ENCODE measurements around the gene RNF207.
A peak's percentile ranks its signal among the peaks of the same experiment; 100 is the strongest.

RNF207 gene, protein sequence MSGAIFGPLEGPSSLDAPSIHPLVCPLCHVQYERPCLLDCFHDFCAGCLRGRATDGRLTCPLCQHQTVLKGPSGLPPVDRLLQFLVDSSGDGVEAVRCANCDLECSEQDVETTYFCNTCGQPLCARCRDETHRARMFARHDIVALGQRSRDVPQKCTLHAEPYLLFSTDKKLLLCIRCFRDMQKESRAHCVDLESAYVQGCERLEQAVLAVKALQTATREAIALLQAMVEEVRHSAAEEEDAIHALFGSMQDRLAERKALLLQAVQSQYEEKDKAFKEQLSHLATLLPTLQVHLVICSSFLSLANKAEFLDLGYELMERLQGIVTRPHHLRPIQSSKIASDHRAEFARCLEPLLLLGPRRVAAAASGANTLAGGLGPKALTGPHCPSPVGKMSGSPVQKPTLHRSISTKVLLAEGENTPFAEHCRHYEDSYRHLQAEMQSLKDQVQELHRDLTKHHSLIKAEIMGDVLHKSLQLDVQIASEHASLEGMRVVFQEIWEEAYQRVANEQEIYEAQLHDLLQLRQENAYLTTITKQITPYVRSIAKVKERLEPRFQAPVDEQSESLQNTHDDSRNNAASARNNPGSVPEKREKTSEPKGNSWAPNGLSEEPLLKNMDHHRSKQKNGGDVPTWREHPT

DNA sequence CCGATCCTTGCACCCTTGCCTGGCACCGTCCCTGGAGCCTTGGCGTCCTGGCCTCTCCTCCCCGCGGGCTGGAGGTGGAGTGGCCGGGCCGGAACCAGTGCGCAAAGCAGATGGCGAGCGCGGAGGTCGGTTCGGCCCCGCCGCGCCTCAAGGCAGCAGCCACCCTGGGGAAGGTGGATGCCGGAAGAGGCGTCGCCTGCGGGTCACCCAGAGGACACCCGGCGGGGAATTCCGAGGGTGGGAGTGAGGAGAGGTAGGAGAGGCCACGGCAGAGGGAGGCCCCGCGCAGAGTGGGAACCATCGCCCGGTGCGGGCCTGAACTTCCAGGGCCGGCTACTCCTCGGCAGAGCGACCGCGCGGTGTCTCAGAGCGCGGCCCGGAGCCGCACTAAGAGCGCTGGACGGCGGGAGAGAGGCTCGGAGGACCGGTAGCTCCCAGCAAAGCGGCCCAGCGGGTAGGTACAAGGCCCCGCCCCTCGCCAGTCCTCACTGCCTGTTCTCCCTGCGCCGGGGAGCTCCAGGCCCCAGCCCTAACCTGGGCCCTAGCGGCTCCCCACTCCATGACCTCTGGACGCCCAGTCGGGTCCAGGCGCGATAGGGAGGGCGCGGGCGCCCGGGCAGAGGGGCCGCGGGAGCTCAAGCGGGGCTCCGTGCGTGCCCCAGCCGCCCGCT, at the start of gene RNF207:
Gene RNF207 (plus strand): TSS at position 271 of the 671 bp plus-strand sequence. CDS start 417 bp downstream, outside the sequence.
- DNase-seq (ENCODE audit: low spot score): peak; percentile 81

DNA sequence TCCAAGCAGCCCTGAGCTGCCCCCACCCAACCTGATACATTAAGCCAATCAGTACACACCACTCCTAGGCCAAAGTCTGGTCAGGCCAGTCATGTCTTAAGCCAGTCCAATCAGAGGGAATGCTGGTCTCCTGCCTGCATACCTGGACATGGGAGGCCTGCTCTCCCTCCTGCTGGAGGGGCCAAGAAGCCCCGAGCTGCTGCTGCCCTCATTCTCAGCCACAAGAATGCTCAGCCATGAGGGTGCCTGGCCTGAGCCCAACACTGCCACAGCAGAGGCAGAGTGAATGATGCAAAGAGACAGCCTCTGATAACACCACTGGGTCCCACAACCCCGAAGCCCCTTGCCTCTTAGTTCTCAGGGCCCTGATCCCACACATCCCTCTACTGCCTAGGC, 48.8 kb upstream of the RNF207 start:
- no peak for DNase-seq (ENCODE audit: low spot score)

DNA sequence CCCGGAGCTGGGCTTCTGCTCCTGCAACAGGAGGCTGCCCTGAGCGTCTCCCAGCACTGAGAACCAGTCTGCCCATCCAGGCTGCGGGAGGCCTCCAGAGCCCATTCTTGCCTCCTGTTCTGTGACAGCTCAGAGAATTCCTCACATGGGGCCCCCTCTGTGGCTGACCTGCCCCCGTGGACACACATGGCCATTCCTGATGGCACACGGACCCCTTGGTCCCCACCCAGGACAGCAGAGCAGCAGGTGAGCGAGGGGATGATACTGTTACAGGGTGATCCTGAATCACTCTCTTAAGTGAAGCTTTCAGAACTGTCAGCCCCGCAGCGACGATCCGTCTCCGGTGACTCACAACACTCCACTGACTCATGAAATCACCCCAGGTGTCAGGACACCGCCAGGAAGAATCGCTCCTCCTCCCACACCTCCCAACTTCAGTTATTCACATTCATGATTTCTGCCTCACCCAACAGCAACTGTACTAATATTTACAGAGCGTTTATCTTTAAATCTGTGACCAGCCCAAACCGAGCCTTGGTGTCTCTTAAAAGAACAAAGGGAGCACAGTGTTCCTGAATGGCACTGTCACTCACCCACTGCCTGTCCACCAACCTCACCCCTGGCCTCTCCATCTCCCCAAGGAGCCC, 48.3 kb upstream of the RNF207 start:
- DNase-seq (ENCODE audit: low spot score): peak; percentile 80

DNA sequence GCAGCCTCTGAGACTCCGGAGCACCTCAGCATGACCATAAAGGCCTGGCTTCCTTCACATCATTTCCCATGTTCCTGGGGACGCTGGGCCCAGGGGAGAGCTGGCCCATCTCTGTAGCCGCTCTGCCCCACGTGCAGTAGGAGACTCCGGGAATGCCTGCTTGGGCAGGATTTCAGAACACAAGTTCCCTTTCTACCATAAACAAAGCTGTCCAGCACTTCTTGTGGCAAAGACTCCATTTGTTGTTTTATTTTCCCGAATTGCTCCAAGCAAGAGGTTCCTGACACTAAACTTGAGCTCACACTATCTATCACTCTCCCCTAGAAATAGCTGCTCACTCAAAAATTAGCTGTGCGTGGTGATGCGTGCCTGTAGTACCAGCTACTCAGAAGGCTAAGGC, 47.7 kb upstream of the RNF207 start:
- DNase-seq (ENCODE audit: low spot score): no peak

DNA sequence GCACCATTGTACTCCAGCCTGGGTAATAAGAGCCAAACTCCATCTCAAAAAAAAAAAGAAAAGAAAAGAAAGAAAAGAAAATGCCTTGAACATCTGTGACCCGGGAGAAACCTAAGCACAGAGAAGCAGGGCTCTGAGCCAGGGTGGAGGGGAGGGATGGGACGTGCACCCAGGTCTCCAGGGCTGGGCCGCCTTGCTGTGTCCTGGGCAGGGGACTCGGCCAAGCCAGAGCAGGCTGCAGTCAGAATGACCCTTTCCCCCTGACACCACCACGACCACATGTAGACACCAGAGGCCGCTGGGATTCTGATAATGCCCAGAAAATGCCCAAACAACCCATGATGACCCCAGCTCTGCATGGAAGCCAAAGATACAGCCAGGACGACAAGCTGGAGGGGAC, 43.6 kb upstream of the RNF207 start:
- DNase-seq (ENCODE audit: low spot score): no peak

DNA sequence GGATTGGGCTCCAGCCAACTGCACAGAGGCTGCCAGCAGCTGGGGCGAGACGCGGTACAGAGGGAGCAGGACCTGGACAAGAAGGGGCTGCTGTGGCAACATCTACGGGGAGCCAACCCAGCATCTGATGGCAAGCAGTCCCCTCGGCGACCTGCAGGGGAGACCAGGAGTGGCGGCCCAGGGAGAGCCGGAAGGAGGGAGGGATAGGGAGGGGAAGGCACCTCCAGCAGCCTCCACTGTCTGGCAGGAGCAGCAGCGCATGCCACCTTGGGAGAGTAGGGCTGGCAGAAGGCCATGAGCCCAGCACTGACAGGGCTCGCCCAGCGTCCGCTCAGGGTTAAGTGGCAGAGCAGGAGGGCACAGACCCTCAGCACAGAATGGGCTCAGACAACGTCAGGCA, 43.1 kb upstream of the RNF207 start:
- no peak for DNase-seq (ENCODE audit: low spot score)

DNA sequence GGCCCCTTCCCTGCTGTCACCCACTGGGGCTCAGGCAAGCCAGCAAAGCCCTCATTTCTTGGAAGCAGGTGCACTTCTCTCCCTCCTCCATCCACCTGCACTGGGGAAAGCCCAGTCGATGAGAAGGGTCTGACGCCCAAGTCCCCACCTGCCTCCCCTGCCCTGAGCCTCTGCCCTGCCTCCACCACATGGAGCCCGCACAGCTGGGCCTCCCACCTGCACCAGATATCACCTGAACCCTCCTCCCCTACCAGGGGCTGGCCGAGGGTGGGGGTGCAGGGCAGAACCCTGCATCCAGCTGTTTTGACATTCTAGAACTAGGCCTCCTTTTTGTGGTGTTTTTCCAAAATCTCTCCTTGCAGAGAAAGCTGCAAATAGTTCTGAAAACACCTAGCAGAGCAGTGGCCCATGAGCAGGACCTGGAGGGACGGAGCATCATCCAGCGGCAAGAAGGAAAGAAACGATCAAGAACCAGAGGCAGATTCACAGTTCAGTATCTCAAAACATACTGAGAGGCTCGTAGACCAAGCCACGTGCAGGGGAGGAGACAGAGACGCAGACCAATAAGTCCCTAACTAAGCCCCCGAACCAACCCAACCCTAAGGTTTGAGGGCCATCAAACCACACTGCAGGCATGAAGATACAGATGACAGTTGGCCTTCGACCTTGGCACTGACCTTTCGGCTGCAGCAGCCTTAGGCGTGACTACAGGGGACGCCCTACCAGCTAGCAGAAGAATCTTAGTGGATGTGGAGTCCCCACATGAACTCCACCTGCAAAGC, 42.5 kb upstream of the RNF207 start:
- no peak for DNase-seq (ENCODE audit: low spot score)

DNA sequence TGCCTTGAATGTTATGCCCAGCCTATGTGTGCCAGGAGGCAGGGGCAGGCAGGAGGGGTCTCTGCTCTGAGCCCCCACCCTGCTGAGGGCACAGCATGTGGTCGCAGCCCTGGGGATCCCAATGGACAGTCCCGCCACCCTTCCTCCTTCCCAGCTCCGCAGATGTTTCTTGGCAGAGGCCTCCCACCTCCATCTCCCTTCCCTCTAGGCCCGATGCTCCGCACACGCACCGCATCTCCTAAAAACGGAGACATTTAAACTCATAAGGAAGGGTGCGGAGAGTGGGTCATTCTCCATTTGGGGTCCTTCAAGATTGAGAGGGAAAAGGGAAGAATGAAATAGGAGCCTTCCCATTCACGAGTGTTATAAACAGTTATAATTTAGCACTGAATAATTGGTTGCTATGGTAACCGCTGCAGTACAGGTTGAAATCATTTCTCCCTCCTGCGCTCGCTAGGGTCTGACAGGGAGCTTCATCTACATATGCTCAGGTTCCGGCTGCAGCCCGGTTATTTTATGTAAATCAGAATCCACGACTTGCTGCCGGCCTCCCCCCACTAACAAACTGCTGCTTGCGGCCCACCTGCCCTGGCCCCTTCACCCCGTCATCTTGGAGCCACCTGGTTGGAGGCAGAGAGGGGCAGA, 41.8 kb upstream of the RNF207 start:
- no peak for DNase-seq (ENCODE audit: low spot score)

DNA sequence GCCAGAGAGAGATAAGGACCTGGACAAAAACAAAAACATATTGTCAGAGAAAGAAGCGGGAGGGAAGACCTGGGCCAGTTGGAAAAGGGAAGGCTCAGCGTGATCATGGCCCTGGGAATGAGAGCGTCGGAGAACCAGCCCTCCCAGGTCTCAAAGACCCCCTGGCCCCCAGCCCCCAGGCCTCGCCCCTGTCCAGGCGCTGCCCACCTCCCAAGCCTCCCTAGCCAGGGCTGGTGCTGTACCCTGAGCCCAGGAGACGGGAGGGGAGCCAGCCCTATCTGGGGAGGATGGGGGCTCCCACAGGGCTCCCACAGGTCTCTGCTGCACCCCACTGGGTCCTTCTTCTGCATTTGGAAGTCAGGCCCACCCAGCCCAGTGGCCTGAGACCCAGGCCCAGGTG, 40.9 kb upstream of the RNF207 start:
- no peak for DNase-seq (ENCODE audit: low spot score)

DNA sequence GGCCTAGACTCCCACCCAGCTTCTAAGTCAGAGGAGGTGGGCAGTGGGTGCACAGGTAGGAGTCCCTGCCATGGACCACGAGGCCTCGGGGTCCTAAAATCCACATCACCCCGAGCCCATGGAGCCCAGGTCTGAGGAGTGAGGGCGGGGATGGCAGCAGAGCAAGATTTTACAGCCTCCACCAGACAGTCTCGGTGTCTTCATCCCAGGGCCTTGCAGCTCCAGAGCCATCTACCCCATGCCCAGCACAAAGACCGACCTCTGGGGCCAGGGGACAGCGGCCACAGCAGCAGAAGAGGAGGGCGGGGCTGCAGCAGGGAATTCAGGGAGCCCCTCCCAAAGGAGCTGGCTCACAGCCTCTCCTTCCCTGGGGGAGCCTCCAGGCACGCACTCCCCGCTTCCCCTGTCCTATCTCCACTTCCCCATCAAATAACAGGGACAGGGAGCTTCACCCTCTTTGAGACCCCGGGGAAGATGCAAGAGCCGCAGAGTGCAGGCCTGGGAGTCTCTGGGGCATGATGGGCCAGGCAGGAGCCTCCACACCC, 40.4 kb upstream of the RNF207 start:
- DNase-seq (ENCODE audit: low spot score): no peak

DNA sequence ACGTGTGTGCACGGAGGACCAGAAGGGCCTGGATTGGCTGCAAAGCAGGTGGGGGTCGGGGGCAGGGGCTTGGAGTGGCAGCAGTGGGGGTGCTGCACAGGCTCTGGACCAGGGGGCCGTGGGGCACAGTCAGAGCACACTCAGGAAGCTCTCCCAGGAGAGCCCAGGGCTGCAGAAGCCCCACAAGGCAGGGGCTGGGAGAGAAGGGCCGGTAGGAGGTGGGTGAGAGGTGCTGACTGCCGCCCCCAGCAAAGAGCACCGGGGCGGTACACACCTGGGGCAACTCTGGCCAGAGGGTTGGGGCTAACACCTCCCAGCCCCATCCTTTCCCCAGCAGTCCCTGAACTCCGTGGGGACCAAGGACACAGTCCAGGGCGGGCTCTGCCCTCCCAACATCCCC, 39.7 kb upstream of the RNF207 start:
- DNase-seq (ENCODE audit: low spot score): no peak

DNA sequence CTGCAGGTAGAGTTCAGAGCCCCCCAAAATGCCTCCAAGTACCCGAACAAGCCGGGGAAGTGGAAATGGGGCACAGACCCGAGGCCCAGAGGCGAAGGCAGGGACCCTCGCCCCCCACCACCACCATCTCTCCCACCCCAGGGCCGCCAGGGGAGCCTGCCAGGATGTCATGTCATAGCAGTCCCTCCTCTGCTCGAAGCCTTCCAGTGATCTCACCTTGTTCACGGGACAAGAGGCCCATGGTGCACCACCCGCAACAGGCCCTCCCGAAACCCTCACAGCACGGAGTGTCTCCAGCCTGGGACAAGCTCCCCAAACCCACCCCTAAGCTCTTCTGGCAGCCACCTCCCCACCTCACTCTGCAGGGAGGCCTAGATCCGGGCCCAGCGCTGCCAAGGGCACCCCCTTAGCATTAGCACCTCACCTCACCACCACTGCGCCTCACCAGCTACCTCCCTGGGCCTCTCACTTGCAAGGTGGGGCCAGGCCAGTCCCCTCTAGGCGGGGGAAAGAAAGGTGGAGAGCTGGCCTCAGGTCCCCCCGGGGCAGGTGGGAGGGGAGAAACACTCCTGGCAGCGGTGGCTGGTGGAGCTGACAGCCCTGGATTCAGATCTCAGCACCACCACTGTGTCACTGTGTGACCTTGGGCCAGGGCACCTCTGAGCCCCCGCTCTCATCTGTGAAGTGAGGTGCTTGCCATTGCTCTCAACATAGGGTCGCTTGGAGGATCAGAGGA, 39.1 kb upstream of the RNF207 start:
- DNase-seq (ENCODE audit: low spot score): no peak

DNA sequence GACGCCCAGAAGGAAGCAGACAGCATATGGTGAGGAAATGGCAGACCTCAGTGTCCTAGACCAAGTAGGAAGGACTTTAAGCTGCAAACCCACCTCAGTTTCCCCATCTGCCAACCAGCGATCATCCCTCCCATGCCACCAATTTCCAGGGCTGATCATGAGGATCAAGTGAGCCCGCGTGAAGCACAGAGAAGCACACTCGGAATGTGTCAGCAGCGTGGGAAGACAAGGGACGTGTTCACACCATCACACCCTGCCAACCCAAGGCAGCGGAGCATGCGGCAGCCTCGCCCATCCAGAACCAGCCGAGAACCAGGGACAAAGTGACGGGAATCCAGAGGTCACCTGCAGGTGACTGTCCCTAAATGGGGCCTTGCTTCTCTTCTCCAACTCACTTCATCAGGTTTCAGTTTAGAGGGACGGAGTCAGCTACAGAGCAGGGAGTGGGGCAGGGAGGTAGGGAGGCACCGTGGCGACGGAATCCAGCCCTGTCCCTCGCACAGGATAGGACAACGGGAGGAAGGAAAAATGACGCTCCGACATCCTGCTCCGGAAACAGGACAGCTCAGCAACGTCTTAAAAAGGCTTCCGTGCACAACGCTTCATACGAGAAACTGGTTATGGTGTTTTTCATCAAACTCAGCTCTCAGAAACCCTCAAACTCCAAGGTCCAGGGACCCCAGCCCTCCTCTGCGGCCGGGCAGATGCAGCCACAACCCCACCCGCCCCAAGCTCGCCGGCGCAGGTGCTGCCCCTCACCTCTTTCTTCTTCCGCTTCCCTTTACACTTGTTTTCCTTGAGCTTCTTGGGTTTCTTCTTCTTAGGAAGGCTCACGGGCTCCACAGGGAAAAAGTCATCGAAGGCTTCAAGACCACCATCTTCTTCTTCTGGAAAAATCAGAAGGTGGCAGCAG, 38.3 kb upstream of the RNF207 start:
- no peak for DNase-seq (ENCODE audit: low spot score)

DNA sequence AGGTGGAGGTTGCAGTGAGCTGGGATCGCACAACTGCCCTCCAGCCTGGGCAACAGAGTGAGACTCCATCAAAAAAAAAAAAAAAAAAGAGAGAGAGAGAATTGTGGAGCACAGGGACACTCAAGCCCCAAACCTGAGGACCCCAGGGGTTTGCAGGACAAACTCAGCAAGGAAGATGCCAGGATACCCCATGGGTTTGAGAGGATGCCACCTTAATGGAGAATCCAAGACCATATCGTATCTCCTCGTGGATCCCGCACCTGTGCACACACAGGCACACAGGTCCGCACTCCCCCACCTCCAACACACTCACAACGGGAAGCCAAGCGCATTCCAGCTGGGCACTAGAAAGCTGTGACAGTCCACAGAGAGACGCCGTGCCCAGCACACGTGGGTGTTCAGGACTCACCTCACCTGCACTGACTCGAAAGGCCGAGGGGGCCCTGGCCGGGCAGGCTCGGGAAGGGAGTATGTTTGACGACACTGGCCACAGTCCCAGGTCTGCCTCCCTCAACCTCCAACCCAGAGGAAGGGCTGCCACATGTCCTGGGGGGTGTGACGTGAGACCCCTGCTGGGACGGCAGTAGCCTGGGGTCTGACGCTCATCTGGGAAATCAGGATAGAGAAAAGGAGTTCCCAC, 36.9 kb upstream of the RNF207 start:
- DNase-seq (ENCODE audit: low spot score): no peak

DNA sequence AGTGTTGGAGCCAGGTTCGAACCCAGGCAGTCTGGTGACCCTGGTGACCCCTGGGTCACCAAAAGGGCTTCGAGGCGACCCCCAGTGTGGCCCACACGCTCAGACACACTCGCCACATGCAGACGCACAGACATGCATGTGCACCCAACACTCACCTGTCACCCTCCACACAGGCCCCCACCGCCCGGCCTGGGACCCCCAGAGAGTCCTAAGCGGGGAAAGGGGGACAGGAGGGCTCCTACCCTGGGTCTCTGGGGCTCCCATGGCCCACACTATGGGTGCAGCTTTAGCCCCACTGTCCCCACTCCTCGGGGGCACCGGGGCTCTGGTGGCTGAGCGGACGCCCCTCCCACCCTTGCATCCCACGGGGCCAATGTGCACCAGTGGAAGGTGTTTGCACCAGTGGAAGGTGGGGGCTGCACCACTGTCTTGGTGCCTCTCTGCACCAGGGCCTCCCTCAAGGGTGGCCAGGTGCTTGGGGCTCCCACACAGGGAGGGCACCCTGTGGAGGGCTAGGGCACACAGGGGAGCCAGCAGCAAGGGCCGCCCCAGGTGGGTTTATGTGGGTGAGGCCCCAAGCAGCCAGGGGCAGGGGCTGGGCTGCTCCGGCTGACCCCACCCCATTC, 35.7 kb upstream of the RNF207 start:
- DNase-seq (ENCODE audit: low spot score): no peak

DNA sequence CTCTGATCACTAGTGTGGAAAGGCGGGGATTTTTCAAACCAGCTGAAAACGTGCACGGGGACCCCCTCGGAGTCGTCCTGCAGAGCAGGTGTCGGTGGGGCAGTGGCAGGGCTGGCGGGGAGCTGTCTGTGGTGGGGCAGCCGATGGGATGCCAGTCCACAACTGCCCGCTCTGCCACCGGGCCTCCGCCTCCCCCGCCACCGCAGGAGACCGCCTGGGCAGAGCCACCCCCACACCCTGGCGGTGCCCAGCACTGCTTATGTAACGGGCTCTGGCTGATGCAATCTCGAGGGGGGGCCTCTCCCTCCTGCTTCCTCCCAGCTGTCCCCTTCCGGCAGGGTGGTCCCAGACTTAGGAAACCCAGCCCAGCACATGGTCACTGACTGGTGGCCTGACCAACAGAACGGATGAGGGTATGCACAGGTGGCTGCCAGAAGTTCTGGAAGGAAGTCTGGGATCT, 35.1 kb upstream of the RNF207 start:
- no peak for DNase-seq (ENCODE audit: low spot score)

DNA sequence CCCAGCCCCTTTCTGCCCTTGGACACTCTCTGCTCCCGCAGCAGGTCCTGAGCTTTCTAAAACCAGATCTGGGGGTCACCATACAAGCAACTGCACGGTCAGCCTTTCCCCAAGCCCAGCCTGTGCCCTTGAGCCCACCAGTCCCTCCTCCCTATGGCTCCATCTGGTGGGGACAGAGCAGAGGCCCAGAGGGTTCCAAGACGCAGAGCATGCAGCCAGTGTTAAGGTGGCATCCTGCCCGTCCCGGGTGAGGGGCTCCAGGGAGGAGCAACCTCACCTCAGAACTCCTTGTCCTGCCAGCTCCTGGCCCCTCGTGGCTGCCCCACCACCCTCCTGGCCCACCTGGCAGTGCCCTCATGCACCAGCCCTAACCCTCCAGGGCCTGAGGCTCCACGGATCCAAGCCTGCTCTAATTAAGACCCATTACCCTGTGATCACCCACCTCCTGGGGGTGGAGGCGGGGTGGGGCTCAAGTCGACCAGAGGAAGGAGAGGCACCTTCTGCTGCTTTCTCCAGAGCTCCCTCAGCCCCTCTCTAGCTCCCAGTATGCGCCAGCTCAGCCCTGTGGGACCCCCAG, 34.3 kb upstream of the RNF207 start:
- DNase-seq (ENCODE audit: low spot score): no peak

DNA sequence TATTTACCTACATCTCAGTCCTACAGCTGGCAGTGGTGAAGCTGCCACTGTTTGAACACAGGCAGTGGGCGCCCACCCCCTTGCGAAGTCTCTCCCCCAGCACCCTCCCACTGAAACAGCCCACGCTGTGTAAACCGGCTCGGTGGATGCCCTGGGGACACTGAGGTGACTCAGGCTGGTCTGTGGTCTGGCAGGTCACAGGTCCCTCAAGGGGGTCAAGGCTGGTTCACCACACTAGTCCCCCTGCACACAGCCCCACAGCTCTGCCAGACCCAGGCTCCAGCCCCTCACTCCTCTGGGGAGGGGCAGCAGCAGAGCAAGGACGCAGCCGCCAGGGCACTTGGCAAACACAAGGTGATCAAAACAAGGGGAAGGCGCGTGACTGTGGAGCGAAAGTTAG, 33.4 kb upstream of the RNF207 start:
- DNase-seq (ENCODE audit: low spot score): no peak
